ENCODE data around the gene RYR1. TPM values are rescaled to one million over a fixed set of nuclear protein-coding genes. Genes with fewer than 3 reads are reported as not detected.
A peak's percentile ranks its signal among the peaks of the same experiment; 100 is the strongest.

Gene RYR1
- total and polyA plus RNA-seq, 2 donors from 2014 or later = 0.69 to 2.8 TPM

DNA sequence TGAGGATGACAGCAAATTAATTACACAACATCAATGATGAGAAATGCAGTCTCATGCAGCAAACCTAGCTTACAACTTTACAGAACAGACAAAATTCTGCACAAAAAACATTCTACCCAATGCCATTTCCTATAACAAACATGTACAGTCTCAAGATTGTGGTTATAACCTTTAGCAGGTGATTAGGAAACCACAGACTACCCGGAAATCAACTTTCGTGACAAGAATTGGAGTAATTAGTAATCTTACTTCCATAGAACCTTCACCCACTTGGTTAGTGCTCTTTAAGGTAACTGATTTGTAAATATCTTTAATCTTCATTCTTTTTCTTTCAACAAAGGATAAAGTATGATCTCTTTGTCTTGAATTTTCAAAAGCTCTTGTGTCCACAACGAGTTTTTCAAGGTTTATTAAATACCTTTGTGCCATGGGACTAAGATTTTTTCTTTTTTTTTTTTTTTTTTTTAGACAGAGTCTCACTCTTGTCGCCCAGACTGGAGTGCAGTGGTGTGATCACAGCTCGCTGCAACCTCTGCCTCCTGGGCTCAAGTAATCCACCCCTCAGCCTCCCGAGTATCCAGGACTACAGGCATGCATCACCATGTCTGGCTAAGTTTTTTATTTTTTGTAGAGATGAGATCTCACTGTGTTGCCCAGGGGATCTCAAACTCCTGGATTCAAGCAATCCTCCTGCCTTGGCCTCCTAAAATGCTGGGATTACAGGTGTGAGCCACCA is 105.5 kb downstream of the RYR1 start:
- TF ChIP-seq, protein P1, sequence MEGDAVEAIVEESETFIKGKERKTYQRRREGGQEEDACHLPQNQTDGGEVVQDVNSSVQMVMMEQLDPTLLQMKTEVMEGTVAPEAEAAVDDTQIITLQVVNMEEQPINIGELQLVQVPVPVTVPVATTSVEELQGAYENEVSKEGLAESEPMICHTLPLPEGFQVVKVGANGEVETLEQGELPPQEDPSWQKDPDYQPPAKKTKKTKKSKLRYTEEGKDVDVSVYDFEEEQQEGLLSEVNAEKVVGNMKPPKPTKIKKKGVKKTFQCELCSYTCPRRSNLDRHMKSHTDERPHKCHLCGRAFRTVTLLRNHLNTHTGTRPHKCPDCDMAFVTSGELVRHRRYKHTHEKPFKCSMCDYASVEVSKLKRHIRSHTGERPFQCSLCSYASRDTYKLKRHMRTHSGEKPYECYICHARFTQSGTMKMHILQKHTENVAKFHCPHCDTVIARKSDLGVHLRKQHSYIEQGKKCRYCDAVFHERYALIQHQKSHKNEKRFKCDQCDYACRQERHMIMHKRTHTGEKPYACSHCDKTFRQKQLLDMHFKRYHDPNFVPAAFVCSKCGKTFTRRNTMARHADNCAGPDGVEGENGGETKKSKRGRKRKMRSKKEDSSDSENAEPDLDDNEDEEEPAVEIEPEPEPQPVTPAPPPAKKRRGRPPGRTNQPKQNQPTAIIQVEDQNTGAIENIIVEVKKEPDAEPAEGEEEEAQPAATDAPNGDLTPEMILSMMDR (IDR thresholded peaks at IDR 0.05; ENCODE audit: borderline replicate concordance, extremely low read depth, insufficient read depth) = no peak
- H3K9ac ChIP-seq (ENCODE audit: low read length in 3 of 3) = no peak overlapping the region
- no peak overlapping the region for H3K4me3 ChIP-seq (ENCODE audit: low read length in 3 of 3)
- FAIRE-seq (no peak), DNase-seq (no peak)
- peak overlapping the region in 1 of 2 donors; percentile 23 for H3K27ac ChIP-seq (ENCODE audit: low read depth in 2 of 2, low read length in 2 of 2)
- no peaks in the 10 kb centered on the region for H3K36me3 ChIP-seq (ENCODE audit: control insufficient read depth in 2 of 3, insufficient read depth in 3 of 3, low read length in 3 of 3)
- intact Hi-C loops (cut with DNase I) = no loop called here
- H3K27me3 ChIP-seq (ENCODE audit: control insufficient read depth, insufficient read depth, low read length) = no peaks in the 10 kb centered on the region
- peaks cover 1 to 9% (median 5%) of the 10 kb centered on the region in 3 donors for H3K9me3 ChIP-seq (ENCODE audit: control insufficient read depth in 2 of 3, insufficient read depth in 1 of 3, low read length in 3 of 3)
- H3K4me1 ChIP-seq (ENCODE audit: control insufficient read depth in 2 of 3, insufficient read depth in 2 of 3, low read depth in 1 of 3, low read length in 3 of 3) = no peaks in the 10 kb centered on the region

DNA sequence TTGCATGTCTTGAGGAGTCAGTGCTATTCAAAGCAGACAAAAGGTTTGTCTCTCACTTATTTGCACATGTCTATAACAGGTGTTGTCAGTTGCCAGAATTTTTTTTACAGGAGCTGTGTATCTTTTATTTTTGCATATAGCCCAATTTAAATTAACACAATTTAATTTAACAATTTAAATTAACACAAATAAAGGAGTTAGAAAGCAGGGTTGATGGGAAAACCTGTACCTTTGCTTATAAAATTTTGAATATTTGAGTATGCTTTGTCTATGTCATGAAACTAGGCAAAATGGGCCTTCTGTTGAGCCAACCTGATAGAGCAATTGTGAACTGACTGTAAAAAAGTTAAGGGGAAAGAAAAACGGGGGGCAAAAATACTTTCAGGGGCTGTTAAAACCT is 106.3 kb downstream of the RYR1 start:
- H3K4me1 ChIP-seq (ENCODE audit: control insufficient read depth in 2 of 3, insufficient read depth in 2 of 3, low read depth in 1 of 3, low read length in 3 of 3) = no peaks in the 10 kb centered on the region
- peaks cover 1 to 9% (median 5%) of the 10 kb centered on the region in 3 donors for H3K9me3 ChIP-seq (ENCODE audit: control insufficient read depth in 2 of 3, insufficient read depth in 1 of 3, low read length in 3 of 3)
- no peak overlapping the region for H3K27ac ChIP-seq (ENCODE audit: low read depth in 2 of 2, low read length in 2 of 2)
- no peak overlapping the region for H3K9ac ChIP-seq (ENCODE audit: low read length in 3 of 3)
- no peaks in the 10 kb centered on the region for H3K36me3 ChIP-seq (ENCODE audit: control insufficient read depth in 2 of 3, insufficient read depth in 3 of 3, low read length in 3 of 3)
- H3K27me3 ChIP-seq (ENCODE audit: control insufficient read depth, insufficient read depth, low read length) = no peaks in the 10 kb centered on the region
- no peak for DNase-seq
- TF ChIP-seq, protein P1 (IDR thresholded peaks at IDR 0.05; ENCODE audit: borderline replicate concordance, extremely low read depth, insufficient read depth) = no peak
- no peak for FAIRE-seq
- no peak overlapping the region for H3K4me3 ChIP-seq (ENCODE audit: low read length in 3 of 3)
- intact Hi-C loops (cut with DNase I) = no loop called here

DNA sequence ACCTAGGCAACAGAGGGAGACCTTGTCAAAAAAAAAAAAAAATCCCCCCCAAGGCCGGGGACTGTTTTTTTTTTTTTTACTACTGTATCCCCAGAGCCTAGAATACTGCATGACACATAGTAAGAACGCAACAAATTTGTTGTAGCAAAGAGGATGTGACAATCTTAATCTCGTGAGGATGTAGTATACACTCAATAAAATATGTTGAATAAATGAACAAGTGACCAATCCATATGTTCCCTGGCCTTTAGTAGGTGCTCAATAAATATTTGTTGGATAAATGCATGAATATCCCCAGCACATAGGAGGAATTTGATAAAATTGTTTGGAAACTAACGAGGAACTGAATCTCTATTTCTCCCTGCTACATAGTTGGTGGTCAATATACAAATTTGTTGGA is 108.5 kb downstream of the RYR1 start:
- H3K36me3 ChIP-seq (ENCODE audit: control insufficient read depth in 2 of 3, insufficient read depth in 3 of 3, low read length in 3 of 3) = no peaks in the 10 kb centered on the region
- no peaks in the 10 kb centered on the region for H3K9me3 ChIP-seq (ENCODE audit: control insufficient read depth in 2 of 3, insufficient read depth in 1 of 3, low read length in 3 of 3)
- TF ChIP-seq, protein P1 (IDR thresholded peaks at IDR 0.05; ENCODE audit: borderline replicate concordance, extremely low read depth, insufficient read depth) = no peak
- no peaks in the 10 kb centered on the region for H3K4me1 ChIP-seq (ENCODE audit: control insufficient read depth in 2 of 3, insufficient read depth in 2 of 3, low read depth in 1 of 3, low read length in 3 of 3)
- H3K9ac ChIP-seq (ENCODE audit: low read length in 3 of 3) = no peak overlapping the region
- DNase-seq (no peak), FAIRE-seq (no peak)
- H3K4me3 ChIP-seq (ENCODE audit: low read length in 3 of 3) = no peak overlapping the region
- no peak overlapping the region for H3K27ac ChIP-seq (ENCODE audit: low read depth in 2 of 2, low read length in 2 of 2)
- H3K27me3 ChIP-seq (ENCODE audit: control insufficient read depth, insufficient read depth, low read length) = no peaks in the 10 kb centered on the region
- intact Hi-C loops (cut with DNase I) = no loop called here
